Activated CD8-positive, alpha-beta memory T cell treated with anti-CD3 and anti-CD28 coated beads for 1 hour (primary cell): ENCODE results near the gene COG5.
A peak's percentile ranks its signal among the peaks of the same experiment; 100 is the strongest.

Experiments
- DNase-seq, 2 donors: peaks; one replicate each; pipeline ENCODE4 v3.0.0-alpha.2; 2020; ENCODE audit warnings: low read depth in 1 of 2; ENCODE audit errors: extremely low read depth in 1 of 2

The COG5 gene

GRCh38 chr7:107563775-107564552, at the start of gene COG5, which contains the start of gene DUS4L:
Gene COG5 (minus strand): TSS chr7:107563920. CDS start chr7:107563896, 24 bp downstream.
Gene DUS4L (plus strand): TSS chr7:107563971. CDS start chr7:107567071, 3,100 bp downstream.
- peak; percentile 61 to 76 for DNase-seq

DNA sequence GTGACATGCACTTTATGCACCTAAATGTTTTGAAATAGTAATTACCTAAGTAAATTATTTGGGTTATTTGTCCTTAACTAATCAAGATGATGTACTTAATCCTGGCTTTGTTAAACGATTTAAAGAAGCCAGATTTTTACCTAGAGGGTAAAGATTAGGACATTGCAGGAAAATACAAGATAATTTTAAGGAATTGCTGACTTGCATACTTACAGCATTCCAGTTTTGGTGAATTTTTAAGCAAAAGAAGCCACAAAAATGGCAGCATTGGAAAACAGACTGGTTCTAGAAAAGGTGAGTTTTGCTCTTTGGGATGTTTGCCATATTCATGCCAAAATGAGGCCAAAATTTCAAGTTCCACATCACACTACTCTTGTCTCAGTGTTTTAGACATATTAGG, 49.7 kb upstream of the COG5 start:
- DNase-seq: no peak

DNA sequence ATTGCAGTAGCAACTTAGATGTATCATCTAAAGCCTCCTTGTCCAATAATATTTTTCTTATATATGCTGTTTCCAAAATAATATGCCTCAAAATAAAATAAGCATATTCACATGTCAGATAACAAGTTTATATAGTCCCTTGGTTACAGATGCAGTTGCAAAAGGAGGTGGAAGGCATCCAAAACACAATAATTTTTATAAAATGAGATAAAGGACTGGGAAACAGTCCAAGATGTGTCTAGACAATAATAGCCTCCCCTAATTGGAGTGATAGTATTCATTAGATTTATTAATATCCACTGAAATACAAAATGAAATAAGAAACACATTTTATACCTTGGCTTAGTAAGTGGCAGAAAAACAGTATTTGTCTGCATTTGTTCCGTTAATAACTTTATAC, 46.6 kb upstream of the COG5 start:
- no peak for DNase-seq

DNA sequence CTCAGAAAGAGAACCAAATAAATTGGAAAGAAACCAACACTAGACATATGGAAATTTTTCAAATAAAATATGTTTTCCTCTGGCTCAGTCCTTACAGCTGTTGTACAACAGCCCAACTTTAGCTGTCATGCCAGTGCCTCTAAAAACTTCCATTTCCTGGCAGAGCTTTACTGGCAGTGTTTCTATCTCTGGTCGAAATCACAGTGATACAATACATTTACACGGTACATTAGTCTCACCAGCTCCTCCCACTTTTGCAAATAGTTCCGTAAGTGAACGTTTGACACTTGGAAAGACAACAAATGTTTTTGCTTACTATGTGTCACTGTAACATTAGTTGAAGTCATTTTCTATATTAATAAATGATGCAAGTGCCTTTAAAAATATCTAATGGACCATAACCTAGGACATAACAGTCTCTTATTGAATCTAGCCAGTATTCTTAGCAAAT, 46.1 kb upstream of the COG5 start:
- DNase-seq: no peak

DNA sequence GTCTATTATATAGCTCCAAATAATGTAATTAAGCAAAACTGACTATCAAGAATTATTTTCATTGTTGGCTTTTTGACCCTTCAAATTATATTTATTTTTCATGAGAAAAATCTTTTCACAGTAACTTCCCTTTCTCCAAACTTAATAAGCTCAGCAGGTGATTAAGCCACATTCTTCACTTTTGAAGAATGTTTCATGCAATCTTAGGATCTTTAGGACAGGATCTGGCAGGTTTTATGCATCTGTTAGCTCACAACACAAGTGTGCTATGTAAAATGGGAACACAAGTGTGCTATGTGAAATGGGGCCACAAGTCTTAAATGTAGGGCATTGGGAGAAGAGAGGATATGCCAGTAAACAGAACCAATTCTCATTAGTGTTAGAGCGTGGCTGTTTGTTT, 42.6 kb upstream of the COG5 start:
- no peak for DNase-seq

- no peak for DNase-seq
These were observed 41.6 kb upstream of the COG5 start for GRCh38 chr7:107605218-107605815.

DNA sequence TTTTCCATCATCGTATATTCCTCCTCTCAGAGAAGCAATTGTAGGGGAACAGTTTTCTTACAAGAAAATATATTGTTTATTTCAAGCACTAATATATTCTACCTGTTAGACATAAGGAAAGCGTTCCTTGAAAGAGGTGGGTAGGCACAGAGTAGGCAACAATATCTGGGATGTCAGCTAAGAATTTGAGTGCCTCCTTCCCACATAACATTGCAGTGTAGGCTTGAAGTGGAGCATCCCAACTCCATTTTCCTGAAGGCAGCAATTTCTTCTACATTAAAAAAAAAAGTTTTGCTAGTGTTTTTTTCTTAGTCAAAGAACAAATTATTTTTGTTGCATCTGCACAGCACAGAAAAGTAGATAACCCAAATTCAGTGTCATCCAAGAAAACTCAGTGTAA, 37.1 kb upstream of the COG5 start:
- no peak for DNase-seq

GRCh38 chr7:107599262-107599661, 35.5 kb upstream of the COG5 start:
- DNase-seq: no peak

DNA sequence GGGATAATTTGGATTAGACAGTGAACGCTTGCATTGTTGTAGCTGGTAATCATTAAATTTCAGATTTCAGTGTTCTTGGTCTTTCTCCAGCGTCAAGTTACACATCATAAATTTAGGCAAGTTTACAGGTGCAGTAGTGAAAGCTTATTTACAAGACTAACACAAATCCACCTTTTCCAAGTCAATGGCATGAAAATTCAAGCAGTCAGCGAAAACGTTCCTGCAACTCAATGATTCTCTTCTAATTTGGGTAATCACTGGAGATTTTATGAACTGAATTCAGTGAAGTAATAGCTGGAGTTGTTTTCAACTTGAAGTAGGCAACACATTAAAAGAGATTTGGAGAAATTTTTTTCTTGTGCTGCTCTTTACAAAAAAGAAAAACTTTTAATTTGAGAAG, 34.2 kb upstream of the COG5 start:
- DNase-seq: no peak

GRCh38 chr7:107597582-107597916, 33.8 kb upstream of the COG5 start:
- DNase-seq: no peak

DNA sequence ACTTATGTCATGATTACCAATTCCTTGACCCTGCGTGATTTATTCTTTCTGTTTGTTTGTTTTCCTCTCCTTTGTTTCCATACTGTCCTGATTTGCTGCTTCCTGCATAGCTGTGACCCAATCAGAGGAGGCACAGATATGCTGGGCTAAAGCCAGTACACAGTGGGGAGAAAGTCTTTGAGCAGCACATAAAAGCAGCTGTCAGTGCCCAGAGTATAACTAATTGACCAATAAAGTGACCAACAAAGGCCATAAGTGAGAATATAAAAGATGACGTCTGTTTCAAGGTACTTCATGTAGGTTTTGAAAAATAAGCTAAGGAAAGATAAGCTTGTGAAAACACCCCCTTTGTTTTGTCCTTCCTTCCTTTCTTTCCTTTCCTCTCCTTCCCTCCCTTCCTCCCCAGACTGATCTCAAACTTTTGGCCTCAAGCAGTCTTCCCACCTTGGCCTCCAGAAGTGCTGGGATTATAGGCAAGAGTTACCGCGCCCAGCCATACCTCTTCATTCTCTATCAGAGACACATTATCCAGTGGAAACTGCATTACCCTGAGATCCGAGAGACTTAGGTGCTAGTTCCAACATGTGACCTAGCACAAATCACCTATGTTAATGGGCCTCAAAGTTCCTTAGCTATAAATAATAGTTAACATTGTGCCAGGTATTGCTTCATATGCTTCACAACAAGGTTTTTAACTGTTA, 33.3 kb upstream of the COG5 start:
- no peak for DNase-seq

DNA sequence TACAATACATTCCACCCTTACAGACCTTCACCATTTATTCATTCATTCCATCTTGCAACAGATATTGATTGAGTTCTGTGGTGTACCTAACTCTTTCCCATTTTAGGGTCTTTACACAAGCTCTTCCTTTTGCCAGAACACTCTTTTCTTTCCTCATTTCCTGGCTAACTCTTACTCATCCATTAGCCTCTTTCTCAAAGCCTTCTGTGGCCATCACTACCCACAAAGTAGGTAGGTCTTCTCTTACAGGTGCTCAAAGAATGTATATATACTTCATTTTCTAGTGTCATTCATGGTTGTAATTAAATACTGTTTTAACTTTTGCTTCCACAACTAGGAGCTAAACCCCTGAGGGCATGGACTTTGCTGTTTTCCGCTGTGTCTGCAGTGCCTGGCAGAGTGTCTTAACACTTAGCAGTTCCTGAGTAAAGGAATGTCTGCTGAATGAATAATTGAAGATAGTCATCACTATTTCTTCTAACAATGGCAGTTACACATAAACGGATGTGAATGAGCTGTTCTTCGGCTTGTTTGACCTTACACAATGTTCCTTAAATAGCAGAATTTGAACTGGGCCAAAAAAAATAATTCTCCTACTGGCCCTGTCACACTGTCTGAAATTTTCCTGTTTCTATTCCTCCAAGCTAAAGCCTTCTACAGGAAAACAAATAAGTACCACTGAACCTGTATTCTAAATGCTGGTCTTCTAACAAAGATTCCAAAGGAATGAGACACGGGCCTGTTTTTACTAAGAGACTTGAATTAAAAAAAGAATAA, 31.4 kb upstream of the COG5 start:
- DNase-seq: no peak

- no peak for DNase-seq
These were observed 29.3 kb upstream of the COG5 start for GRCh38 chr7:107593025-107593410.

GRCh38 chr7:107592361-107593024, 28.8 kb upstream of the COG5 start:
- DNase-seq: no peak

- DNase-seq: no peak
These were observed 27.7 kb upstream of the COG5 start for GRCh38 chr7:107591421-107591820.

GRCh38 chr7:107588529-107589130, 24.9 kb upstream of the COG5 start:
- DNase-seq: no peak

DNA sequence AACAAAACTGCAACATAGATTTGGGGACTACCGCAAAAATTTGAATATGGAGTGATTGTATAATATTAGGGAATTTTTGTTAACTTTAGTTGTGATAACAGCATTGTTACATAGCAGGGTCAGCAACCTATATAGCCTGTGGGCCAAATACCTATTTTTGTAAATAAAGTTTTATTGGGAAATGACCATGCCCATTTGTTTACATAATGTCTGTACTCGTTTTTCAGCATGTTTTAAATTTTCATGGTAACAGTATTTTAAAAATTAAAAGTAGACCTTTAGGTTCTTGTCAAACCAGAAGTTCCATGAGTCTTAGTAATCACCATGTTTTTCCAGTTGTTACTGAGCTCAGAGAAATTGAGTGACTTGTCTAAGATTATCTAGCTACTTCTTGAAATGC, 21.0 kb upstream of the COG5 start:
- no peak for DNase-seq

DNA sequence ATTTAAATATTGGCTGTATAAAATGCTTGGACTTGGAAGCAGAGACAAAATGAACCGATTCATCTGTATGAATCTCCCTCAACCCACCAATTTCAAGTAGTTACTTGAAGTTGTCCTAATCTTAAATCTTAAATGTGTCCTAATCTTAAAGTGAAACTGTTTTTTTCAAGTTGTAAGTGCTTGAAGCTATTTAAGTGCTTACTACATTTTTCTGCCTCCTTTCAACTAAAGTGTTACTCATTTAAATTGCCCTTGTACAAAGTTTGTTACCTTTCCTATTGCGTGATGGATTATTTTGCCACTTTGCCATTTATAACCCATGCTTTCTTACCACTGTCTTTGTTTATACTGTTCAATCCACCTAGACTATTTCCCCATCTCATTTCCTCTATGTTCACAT, 19.2 kb upstream of the COG5 start:
- DNase-seq: no peak

DNA sequence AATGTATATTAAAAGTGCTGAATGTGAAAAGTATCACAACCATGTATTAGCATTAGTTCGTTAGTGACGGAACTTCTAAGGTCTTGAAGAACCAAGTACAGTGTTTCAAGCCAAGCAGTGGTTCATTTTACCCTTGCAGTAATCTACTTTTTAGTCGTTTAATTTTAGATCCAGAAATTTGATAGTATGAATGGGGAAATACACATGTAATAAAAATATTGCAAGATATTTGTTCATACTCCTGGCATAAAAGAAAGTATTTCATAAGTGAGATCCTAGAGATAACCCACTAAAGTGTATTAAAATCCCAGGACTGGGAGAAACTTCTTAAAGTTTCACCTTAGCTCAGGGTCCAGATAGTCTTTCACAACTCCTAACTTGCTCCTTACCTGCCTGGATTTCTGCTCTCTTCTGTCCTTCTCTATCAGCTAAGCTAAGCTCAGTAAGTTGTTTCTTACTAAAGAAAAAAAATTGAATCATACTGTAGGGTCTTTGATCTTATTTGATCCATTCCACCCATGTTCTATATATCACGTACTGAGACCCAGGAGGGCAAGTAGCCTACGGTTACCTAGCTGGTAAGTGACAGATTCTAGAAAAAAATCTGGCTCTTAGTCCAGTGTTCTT, 17.8 kb upstream of the COG5 start:
- DNase-seq: no peak
